NOMO-1 treated with dmso at 0.1 percent for 144 hours (cell line): ENCODE results near the gene LRP5.

Experiments
- DNase-seq: peaks from one replicate; lab custom pipeline; 2025; ENCODE audit not compliant: unreplicated experiment; lab: John Stamatoyannopoulos, UW

The LRP5 gene

DNA sequence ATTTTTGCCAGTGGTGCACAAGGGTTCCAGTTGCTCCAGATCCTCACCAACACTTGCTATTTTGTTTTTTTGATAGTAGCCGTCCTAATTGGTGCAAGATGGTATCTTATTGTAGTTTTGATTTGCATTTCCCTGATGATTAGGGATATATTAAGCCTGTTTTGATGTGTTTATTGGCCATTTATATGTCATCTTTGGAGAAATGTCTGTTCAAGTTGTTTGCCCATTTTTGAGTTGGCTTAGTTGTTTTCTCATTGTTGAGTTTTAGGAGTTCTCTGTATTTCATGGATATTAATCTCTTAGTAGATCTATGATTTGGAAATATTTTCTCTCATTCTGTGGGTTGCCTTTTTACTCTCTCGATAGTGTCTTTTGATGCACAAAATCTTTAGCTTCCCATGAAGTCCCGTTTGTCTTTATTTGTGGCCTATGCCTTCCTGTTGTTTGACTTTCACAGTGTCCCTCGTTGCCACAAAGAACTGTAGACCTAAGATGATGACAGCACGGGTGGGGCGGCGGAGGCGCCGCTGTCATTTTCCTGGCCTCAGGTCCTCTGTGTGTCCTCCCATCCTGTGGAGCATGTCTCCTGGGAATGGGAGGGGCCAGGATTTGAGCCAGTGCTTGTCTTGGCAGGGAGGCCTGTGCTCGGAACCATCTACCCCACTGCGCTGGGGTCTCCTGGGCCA, 33.5 kb downstream of the LRP5 start:
- no peak for DNase-seq

DNA sequence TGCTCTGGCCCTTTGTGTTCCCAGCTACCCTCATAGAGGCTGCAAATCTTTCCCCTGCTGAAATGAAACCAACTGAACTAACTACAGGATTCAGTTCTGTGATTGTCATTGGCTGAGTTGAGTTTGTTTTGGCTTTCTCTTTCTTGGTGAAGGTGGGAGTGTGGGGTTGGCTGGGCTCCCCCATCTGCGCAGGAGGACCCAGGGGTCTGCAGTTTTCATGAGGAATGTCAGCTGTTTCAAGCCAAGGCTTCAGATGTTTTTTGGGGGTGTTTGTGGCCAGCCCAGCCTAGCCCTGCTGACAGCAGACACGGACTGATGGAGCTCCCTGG, 34.0 kb downstream of the LRP5 start:
- no peak for DNase-seq

DNA sequence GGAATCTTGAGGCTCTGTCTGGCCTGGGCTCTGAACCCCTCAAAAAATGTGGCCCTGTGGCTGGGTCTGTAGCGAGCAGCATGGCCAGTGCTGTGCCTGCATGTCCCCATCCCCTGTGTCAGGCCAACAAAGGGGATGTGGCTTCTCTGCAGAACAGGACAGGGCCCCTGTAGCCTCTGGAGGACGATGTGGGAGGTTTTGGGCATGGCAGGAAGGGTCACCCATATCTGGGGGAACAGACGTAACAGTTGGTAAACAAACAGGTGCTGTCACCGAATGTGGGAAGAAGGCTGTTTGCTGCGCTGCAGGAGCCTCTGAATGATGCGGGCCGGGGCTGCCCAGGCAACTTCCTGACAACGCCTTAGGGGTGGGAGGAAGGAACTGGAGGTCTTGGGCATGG, 35.0 kb downstream of the LRP5 start:
- DNase-seq, result no peak

DNA sequence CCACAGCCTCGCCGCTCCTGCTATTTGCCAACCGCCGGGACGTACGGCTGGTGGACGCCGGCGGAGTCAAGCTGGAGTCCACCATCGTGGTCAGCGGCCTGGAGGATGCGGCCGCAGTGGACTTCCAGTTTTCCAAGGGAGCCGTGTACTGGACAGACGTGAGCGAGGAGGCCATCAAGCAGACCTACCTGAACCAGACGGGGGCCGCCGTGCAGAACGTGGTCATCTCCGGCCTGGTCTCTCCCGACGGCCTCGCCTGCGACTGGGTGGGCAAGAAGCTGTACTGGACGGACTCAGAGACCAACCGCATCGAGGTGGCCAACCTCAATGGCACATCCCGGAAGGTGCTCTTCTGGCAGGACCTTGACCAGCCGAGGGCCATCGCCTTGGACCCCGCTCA, 35.5 kb downstream of the LRP5 start:
- DNase-seq, result no peak

DNA sequence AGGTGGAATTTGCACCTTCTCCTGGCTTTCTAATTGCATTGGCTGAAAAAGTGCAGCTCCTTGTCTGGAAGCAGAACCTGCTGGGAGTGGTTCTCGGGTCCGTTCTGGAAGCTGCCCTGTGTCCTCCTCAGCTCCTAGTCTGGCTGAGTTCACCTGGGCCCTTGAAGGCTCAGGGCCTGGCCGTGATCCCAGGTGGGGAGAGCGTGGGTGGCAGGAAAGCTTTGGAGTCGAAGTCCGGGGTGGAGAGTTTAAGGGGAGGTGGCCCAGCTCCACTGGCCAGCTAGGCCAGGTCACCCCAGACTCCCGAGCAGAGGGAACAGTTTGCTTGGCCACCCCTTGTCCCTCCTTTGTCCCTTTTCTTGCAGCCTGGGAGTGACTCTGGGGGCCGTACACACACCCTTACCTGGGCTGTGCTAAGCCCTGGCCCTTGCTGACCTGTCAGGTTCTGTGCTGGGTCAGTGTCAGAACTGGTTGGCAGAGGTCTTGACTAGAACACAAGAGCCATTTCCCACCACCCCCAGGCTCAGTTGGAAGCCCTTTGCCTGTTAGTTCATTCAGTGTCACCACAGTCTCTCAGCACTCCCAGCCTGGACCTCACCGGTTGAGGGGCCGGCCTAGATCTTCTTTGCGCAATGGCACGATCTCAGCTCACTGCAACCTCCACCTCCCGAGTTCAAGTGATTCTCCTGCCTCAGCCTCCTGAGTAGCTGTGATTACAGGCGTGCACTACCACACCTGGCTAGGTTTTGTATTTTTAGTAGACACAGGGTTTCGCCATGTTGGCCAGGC, 37.3 kb downstream of the LRP5 start:
- no peak for DNase-seq

DNA sequence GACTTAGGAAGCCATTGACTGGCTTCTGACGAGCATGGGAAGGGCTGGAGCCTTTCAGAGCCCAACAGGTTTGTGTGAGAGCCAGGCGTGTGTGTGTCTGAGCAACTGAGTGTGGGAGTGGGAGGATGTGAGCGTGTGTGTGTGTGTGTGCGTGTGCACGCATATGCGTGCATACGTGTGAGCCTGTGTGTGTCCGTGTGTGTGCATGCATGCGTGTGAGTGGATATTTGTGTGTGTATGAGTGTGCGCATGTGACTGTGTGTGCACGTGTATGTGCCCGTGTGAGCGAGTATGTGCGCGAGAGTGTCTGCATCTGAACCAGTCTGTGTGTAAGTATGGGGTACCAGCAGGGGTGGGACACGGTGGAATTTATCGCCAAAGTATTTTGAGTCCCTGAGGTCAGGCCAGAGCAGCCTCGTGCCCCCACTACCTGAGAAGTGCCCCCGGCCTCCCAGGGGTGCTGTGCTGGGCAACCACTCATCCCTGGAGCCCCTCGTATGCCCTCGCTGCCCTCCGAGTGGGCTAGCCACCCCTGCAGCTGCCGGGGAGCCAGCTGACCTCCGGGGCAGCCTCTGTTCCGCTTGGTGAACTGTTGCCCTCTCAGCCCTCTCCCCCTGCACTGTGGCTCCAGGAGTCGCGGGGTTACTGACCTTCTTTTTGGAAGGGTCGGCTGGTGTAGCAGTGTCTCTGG, 38.5 kb downstream of the LRP5 start:
- no peak for DNase-seq

DNA sequence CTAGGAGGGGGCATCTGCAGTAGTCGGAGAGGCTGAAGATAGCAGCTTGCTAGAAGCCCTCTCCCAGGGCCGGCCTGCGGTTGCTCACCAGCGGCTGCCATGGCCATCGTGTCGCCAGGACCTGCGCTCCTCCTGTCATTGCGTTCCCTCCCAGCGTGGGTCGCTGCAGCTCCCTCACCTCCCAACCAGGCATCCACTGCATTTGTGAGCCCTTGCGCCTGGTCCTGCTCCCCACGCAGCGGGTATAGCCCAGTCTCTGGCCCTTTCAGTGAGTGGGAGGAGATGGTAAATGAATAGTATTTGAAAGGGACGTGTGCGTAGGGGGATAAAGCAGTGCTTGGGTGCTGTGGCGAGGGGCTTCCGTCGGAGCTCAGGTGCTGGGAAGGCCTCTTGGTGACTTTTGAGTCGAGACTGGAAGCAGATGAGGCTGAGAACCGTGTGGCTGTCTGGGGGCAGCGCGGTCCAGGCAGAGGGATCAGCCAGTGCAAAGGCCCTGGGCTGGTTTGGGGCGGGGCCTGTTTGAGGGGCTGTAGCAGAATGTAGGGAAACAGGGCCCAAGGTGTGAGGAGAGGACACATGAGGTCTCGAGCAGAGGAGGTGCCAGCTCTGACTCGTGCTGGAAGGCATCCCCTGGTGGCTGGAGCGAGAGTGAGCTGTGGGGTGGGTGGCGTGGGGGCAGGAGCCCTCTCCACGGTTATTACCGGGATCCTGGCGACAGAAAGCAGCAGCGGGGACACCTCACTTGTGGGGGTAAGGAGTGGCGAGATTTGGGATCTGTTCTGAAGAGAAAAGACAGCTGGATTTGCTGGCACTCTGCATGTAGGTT, 39.3 kb downstream of the LRP5 start:
- no peak for DNase-seq

DNA sequence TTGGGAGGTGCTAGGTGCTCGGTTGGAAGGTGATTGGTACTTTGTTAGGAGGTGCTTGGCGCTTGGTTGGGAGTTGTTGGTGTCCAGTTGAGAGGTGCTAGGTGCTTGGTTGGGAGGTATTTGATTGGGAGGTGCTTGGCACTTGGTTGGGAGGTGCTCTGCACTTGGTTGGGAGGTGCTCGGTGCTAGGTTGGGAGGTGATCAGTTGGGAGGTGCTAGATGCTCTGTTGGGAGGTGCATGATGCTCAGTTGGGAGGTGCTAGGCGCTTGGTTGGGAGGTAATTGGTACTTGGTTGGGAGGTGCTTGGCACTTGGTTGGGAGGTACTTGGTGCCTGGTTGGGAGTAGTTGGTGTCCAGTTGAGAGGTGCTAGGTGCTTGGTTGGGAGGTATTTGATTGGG, 40.2 kb downstream of the LRP5 start:
- no peak for DNase-seq

DNA sequence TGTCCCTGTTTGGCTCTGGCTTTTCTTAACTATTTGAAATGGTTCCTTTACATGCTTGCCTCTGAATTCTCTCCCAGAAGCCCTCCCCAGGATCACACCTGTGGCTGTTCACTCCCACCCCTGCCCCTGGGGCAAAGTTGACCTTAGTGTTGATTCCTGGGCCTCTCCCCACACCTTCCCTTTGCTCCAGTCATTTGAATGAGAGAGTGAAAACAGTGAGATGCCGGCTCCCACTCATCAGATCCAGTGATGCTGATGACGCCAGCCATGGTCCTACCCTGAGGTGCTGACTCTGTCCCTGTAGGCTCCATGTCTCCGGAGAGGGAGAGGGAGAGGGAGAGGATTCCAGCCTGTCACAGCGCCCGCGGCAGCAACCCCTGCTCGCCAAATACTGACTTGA, 40.7 kb downstream of the LRP5 start:
- DNase-seq, result no peak

DNA sequence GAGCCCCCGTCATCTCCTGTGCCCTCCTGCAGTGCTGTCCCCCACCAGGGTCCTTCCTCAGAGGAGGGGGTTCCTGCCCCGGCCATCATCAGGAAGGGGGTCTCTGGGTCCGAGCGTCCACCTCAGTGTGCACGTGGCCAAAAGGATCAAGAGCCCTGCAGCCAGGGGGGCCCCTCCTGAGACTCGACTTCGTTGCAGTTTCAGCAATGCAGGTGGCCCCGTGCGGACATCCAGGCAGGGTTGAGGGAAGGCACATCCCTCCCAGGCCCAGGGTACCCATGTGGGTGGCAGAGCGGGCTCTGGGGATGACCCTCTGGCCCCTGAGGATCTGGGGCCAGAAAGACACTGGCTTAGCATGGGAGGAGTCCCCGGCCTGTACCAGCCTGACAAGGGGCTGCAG, 41.3 kb downstream of the LRP5 start:
- DNase-seq, result no peak

DNA sequence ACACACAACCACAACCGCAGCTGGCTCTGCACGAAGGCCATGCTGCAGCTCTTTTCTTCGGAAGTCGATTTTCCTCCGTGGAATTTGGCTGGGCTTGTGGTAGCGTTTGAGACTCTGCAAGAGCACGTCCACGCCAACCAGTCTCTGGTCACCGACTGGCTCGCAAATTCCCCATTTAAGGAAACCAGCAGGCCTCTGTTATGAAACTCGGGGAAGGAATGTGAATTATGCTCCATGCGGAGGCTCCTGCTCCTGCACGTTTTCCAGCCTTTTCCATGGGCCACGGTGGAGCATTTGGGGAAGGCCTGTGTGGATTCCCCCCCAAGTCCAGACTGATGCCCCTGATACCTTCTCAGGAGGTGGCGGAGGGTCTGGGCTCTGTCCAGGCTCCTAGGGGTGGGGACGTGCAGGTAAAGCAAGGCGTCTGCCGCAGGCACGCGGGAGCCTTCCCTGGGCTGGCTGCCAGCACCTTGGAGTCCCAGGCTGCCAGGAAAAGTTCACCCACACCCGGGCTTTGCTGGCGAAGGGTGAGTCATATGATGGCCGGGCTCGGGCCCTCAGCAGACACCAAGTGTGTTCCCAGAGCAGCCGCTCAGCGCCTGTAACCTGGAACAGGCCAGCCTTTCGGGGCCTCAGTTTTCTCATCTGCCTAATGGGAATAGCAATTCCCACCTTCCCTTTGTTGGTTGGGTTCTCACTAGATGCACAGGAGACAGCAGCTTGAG, 41.9 kb downstream of the LRP5 start:
- DNase-seq, result no peak

DNA sequence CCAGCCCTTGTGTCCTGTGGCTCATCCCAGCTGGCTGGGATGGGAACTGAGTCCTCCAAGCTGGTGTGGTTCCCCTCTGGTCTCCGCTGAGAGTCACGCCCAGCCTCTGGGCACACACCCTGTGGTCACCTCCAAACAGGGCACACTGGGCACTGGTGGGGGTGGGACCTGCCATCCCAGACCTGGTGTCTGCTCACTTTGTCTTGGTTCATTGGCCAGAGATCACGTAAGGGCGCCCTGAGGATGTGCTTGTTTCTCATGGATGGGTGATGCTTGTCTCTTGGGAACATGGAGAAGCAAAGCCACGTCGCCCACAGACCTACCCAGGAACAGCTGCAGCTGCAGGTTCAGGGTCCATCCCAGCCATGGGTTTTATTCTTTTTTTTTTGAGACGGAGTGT, 43.1 kb downstream of the LRP5 start:
- DNase-seq, result no peak

DNA sequence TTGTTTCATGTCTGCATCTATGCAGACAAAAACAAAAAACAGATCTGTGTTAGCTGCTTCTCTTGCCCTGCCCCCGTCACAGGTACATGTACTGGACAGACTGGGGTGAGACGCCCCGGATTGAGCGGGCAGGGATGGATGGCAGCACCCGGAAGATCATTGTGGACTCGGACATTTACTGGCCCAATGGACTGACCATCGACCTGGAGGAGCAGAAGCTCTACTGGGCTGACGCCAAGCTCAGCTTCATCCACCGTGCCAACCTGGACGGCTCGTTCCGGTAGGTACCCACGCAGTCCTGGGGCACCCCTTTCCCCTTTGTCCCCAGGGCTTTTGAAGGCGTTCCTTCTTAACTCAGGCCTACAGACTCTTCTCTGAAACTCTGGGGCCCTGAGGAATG, 45.2 kb downstream of the LRP5 start:
- no peak for DNase-seq

DNA sequence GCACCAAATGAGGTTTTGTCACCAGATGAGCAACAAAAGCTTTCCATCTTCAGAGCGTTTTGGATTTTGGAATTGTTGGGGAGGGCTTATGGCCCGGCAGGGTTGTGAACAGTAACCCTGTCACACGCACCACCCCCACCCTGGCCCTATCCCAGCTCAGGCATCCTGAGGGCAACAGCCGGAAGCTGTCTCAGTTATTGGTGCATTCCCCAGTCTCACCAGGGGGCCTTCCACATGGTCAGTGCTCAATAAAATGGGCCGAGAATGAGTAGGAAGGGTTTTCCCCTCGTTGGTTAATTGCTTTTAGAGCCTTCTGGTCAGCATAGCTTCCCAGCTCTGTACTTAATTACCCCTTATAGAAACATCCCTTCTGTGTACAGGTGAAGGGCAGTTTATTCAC, 46.0 kb downstream of the LRP5 start:
- no peak for DNase-seq

DNA sequence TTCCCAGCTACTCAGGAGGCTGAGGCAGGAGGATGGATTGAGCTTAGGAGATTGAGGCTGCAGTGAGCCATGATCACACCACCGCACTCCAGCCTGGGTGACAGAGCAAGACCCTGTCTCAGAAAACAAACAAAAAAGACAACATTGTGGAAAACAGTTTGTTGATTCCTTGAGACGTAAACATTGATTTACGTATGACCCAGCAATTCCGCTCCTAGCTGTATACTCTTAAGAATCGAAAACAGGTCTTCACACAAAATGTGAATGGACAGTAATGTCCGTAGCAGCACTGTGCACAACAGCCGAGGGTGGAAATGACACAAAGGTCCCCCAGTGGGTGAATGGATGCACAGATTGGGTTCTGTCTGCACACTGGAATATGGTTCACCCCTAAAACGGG, 49.3 kb downstream of the LRP5 start:
- no peak for DNase-seq

DNA sequence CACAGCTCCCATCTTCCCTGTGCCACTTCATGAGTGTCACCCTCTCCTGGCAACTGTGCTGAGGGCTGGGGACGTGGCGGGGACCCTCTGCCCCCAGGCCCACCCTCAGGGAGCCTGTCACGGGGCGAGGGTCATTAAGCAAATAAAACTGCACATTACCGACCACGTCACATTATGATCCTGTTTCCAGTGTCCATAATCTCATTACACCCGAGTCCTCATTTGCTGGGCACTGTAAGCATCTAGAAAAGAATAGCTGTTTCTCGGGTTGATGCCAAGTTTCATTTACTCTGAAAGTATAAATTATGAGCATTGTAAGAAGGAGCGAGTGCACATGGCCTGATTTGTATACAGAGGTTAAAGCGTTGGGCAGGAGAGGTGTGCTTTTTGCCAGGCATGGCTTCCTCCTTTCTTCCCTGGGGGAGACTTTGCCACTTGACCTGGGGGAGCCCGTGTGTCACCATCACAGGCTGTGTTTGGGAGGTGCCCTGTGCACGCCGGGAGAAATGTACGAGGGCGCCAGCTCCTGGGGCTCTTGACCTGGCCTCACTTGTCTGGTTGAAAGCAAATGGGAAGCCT, 50.5 kb downstream of the LRP5 start:
- DNase-seq, result no peak

DNA sequence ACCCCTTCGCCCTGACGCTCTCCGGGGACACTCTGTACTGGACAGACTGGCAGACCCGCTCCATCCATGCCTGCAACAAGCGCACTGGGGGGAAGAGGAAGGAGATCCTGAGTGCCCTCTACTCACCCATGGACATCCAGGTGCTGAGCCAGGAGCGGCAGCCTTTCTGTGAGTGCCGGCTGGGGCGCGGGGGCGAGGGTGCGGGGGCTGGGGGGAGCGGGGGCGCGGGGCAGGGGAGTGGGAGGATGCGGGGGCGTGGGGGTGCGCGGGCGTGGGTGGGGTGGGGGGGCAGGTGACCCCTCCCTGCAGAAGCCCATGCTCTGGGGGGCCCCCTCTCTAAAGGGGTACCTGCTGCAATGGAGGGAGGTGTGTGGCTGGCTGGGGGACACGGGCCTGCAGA, 51.4 kb downstream of the LRP5 start:
- no peak for DNase-seq

DNA sequence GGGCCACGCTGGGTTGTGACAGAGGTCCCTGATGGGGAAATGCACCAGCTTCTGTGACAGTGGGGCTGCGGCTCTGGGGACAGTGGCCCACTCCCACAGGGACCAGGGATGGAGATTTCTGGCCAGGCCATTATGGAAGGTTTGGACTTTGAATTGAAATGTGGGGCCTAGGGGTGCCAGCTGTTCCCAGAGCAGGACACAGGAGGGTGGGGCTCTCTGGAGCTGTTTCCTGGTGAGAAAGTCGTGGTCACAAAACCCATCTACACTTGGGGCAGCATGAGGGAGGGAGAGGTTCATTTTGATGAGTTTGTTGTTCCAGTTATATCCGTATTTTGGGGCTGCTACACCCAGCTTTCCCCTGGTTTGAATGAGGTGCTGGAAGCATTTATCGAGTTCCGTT, 52.2 kb downstream of the LRP5 start:
- no peak for DNase-seq

DNA sequence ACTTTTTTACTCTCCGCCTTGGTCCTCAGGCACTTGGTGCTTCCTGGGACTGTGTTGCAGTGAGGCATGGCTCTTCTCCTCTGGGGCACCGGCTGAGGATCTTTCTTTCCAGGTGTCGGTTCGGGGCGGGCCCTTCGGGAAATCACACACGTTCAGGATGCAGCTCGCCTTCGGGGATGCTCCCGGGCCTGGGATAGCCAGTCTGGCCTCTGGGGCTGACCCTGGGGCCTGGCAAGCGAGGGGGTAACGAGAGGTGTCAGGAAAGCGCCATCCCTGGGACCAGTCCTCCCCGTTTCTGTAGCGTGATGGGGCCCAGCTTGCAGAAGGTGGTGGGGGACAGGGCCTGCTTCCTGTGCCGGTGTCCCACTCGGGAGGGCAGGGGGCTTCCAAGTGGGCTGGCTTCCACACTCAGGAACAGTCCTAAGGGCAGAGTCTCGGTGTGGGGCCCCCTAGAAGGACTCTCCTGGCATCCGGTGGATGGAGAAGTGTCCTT, 53.6 kb downstream of the LRP5 start:
- no peak for DNase-seq

DNA sequence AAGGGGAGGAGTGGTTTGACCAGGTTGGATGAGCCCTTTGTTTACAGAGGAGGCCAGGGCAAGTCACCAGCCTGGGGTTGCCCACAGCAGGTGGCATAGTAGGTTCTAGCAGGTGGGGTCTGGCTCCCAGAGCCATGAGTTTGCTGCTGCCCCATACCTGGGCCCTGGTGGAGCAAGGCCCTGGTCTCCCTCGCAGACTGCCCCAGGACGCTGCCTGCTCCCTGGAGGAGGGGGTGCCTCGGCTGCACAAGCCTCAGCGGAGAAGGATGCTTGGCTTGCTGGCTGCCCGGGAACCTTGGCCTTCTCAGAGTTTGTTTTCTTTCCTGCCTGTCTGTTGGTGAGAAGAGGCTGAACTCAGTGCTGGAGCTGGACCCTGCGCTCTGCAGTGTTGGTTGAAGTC, 54.9 kb downstream of the LRP5 start:
- no peak for DNase-seq
